Measurements from ENCODE around the gene PCDHA1. TPM values are rescaled to one million over a fixed set of nuclear protein-coding genes. Genes with fewer than 3 reads are reported as not detected.

Gene PCDHA1
- total and polyA plus RNA-seq, 2 donors (not counting 3 experiments of a cell fraction or from before 2014, with no cell fraction given), result 0.04 TPM; not detected in 1

DNA sequence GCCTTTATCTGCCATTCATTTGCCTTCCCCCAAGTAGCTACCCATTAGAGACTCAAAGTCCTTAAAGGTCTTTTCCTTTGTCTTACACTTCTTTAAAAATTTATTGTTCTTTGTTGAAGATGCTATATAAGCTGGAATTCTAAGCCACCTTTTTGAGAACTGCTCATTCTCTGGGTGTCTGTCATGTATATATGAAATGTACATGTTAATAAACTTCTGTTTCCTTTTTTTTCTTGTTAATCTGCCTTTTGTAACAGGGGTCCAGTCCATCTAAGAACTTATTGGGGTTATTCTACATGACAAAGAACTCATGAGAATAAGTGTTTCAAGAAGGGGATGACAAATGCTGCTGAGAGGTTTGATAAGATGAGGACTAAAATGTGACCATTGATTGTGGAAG, 221.9 kb downstream of the PCDHA1 start:
- H3K9me3 ChIP-seq (replicated peaks; ENCODE audit: control insufficient read depth, insufficient read depth, low read length), result no peaks in the 10 kb centered on the region
- no peak for DNase-seq (ENCODE audit: low read depth, low spot score)
- H3K9ac ChIP-seq (replicated peaks; ENCODE audit: extremely low read depth, insufficient read depth, low read length), result no peak overlapping the region
- ChIA-PET CTCF (interaction anchor here (1.2 kb wide), 1 partner anchor 32 kb away, joined by 4 read pairs; no protein-coding TSS in a partner anchor), POLR2A (no interaction called here)
- intact Hi-C loops (cut with micrococcal nuclease) (no loop called here), dilution Hi-C loops (cut with MboI; ENCODE audit: extremely low pct_ligation_motif_present, low sequenced_read_pairs) (no loop called here)
- FAIRE-seq, result no peak
- no peaks in the 10 kb centered on the region for H3K36me3 ChIP-seq (ENCODE audit: control insufficient read depth in 2 of 2, extremely low read depth in 1 of 2, insufficient read depth in 2 of 2, low read length in 2 of 2)
- no TSS peak for BruUV-seq (replicated peaks)
- no peaks in the 10 kb centered on the region for H3K79me2 ChIP-seq (ENCODE audit: control insufficient read depth, insufficient read depth, low read length)
- no peak overlapping the region for H3K4me2 ChIP-seq (ENCODE audit: insufficient read depth, low read length)
- H3K27me3 ChIP-seq (ENCODE audit: control insufficient read depth in 2 of 2, insufficient read depth in 2 of 2, low read length in 2 of 2), result no peaks in the 10 kb centered on the region
- H2AFZ ChIP-seq (ENCODE audit: low read depth, low read length), result no peak overlapping the region
- H3K4me1 ChIP-seq (ENCODE audit: control insufficient read depth, extremely low read depth, insufficient read depth, low read length), result peaks cover 4% of the 10 kb centered on the region
- no peaks in the 10 kb centered on the region for H4K20me1 ChIP-seq (replicated peaks; ENCODE audit: control insufficient read depth, extremely low read depth, insufficient read depth, low read length)
- H3K9me1 ChIP-seq (replicated peaks; ENCODE audit: control insufficient read depth, extremely low read depth, insufficient read depth, low read length), result no peaks in the 10 kb centered on the region
- no peak overlapping the region for H3K4me3 ChIP-seq (replicated peaks in 1 of 3; ENCODE audit: insufficient read depth in 1 of 3, low read depth in 1 of 3, low read length in 3 of 3)
- H3K27ac ChIP-seq (ENCODE audit: insufficient read depth, low read depth, low read length), result no peak overlapping the region
- TF ChIP-seq MAX (IDR thresholded peaks at IDR 0.05; ENCODE audit: insufficient read depth, insufficient read length) (no peak), JUN (IDR thresholded peaks at IDR 0.05; ENCODE audit: borderline replicate concordance, insufficient read depth, insufficient read length, low read depth) (no peak), POLR2AphosphoS5 (IDR thresholded peaks at IDR 0.05; ENCODE audit: insufficient read depth, low read depth, low read length) (no peak), POLR2A (IDR thresholded peaks at IDR 0.05; ENCODE audit: low read depth, low read length) (no peak), FOS (IDR thresholded peaks at IDR 0.05; ENCODE audit: borderline replicate concordance, insufficient read depth, low read length) (no peak), EZH2 (IDR thresholded peaks at IDR 0.05; ENCODE audit: borderline replicate concordance, low read depth, low read length, severe bottlenecking) (no peak), MYC (IDR thresholded peaks at IDR 0.05; ENCODE audit: low read depth, low read length) (no peak), GATA2 (IDR thresholded peaks at IDR 0.05; ENCODE audit: insufficient read depth, insufficient read length, low read depth, low read length) (no peak)
- TF ChIP-seq, protein P1, sequence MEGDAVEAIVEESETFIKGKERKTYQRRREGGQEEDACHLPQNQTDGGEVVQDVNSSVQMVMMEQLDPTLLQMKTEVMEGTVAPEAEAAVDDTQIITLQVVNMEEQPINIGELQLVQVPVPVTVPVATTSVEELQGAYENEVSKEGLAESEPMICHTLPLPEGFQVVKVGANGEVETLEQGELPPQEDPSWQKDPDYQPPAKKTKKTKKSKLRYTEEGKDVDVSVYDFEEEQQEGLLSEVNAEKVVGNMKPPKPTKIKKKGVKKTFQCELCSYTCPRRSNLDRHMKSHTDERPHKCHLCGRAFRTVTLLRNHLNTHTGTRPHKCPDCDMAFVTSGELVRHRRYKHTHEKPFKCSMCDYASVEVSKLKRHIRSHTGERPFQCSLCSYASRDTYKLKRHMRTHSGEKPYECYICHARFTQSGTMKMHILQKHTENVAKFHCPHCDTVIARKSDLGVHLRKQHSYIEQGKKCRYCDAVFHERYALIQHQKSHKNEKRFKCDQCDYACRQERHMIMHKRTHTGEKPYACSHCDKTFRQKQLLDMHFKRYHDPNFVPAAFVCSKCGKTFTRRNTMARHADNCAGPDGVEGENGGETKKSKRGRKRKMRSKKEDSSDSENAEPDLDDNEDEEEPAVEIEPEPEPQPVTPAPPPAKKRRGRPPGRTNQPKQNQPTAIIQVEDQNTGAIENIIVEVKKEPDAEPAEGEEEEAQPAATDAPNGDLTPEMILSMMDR (IDR thresholded peaks at IDR 0.05; ENCODE audit: extremely low read depth in 1 of 2, insufficient read depth in 1 of 2, low read depth in 1 of 2, low read length in 2 of 2), result no peak
